ENCODE data around the gene TSC22D3.

- TF ChIP-seq CTCF (IDR thresholded peaks at IDR 0.05) (no peak), POLR2A (IDR thresholded peaks at IDR 0.05) (no peak)
Measured at GRCh38 chrX:107730298-107730655, 45.3 kb downstream of the TSC22D3 start.

All from uterus (tissue), 2 donors.